ENCODE measurements around the gene PRKCB. TPM values are rescaled to one million over a fixed set of nuclear protein-coding genes. Genes with fewer than 3 reads are reported as not detected.

The PRKCB gene
- total and polyA plus RNA-seq, 12 donors: 0.30 to 8.8 (median 1.1) TPM

GRCh38 chr16:23859713-23860269 lies 24.0 kb downstream of the PRKCB start:
- peak overlapping the region in 1 of 10 donors; percentile 58 for H3K27ac ChIP-seq
- intact Hi-C loops (cut with DNase I): no loop called here

GRCh38 chr16:23861874-23862273 lies 26.1 kb downstream of the PRKCB start:
- WGBS, 2 donors: 61 to 72% methylated on average over 3 of the region's 3 CpGs
- no peak for ATAC-seq
- TF ChIP-seq CTCF (IDR thresholded peaks at IDR 0.05): no peak

More at GRCh38 chr16:23859713-23860269, 24.0 kb downstream of the PRKCB start:
- Histone ChIP-seq H3K9me3 (no peaks in the 10 kb centered on the region), H3K4me3 (no peak overlapping the region), H3K36me3 (no peaks in the 10 kb centered on the region), H3K4me1 (peaks cover 0 to 90% (median 0%) of the 10 kb centered on the region in 9 donors), H3K27me3 (peaks cover 0 to 23% (median 8%) of the 10 kb centered on the region in 7 donors)
- ATAC-seq (no peak), DNase-seq (no peak)
- 68 to 71% methylated on average over 2 of the region's 2 CpGs for WGBS, 2 donors
- TF ChIP-seq CTCF (IDR thresholded peaks at IDR 0.05): no peak

GRCh38 chr16:23862556-23862955 lies 26.8 kb downstream of the PRKCB start:
- Histone ChIP-seq H3K4me1 (peaks cover 0 to 82% (median 0%) of the 10 kb centered on the region in 9 donors), H3K4me3 (no peak overlapping the region), H3K27me3 (peaks cover 0 to 34% (median 12%) of the 10 kb centered on the region in 7 donors), H3K27ac (no peak overlapping the region), H3K36me3 (no peaks in the 10 kb centered on the region), H3K9me3 (no peaks in the 10 kb centered on the region)
- TF ChIP-seq CTCF (IDR thresholded peaks at IDR 0.05): no peak
- intact Hi-C loops (cut with DNase I): no loop called here
- 68 to 77% methylated on average over 6 of the region's 6 CpGs for WGBS, 2 donors
- DNase-seq (no peak), ATAC-seq (no peak)

More at GRCh38 chr16:23861874-23862273, 26.1 kb downstream of the PRKCB start:
- Histone ChIP-seq H3K27me3 (peaks cover 0 to 34% (median 12%) of the 10 kb centered on the region in 7 donors), H3K4me1 (peaks cover 0 to 85% (median 0%) of the 10 kb centered on the region in 9 donors), H3K27ac (no peak overlapping the region), H3K4me3 (no peak overlapping the region), H3K9me3 (no peaks in the 10 kb centered on the region), H3K36me3 (no peaks in the 10 kb centered on the region)
- intact Hi-C loops (cut with DNase I): no loop called here
- no peak for DNase-seq

GRCh38 chr16:23863511-23864422 lies 28.0 kb downstream of the PRKCB start:
- intact Hi-C loops (cut with DNase I): no loop called here
- Histone ChIP-seq H3K36me3 (no peaks in the 10 kb centered on the region), H3K27me3 (peaks cover 0 to 34% (median 12%) of the 10 kb centered on the region in 7 donors), H3K4me3 (peak overlapping the region in 4 of 10 donors; percentile 2 to 40 (median 16)), H3K4me1 (peaks cover 0 to 82% (median 0%) of the 10 kb centered on the region in 9 donors), H3K27ac (peak overlapping the region in 1 of 10 donors; percentile 83), H3K9me3 (no peaks in the 10 kb centered on the region)
- DNase-seq (no peak), ATAC-seq (peak in 3 of 8 donors; percentile 31 to 62 (median 55))
- WGBS, 2 donors: 54 to 56% methylated on average over 12 of the region's 12 CpGs
- TF ChIP-seq CTCF (IDR thresholded peaks at IDR 0.05): no peak
